ENCODE data around the gene CCL22. TPM values are rescaled to one million over a fixed set of nuclear protein-coding genes. Genes with fewer than 3 reads are reported as not detected.

The CCL22 gene
- total and polyA plus RNA-seq, 12 donors: 0.03 to 3.0 (median 0.25) TPM; not detected in 3

GRCh38 chr16:57376313-57376818 lies 17.8 kb downstream of the CCL22 start:
- Histone ChIP-seq H3K9me3 (replicated peaks in 1 of 3) (no peaks in the 10 kb centered on the region), H3K4me1 (replicated peaks in 1 of 2) (no peaks in the 10 kb centered on the region), H3K4me3 (no peak overlapping the region), H3K27ac (no peak overlapping the region), H3K36me3 (replicated peaks in 1 of 2) (no peaks in the 10 kb centered on the region), H3K27me3 (no peaks in the 10 kb centered on the region)
- no peak for DNase-seq
- TF ChIP-seq CTCF (IDR thresholded peaks at IDR 0.05) (no peak), POLR2A (IDR thresholded peaks at IDR 0.05) (no peak)
- 83 to 92% (median 88%) methylated on average over 3 of the region's 3 CpGs for WGBS, 4 donors
- intact Hi-C loops (cut with DNase I): no loop called here

GRCh38 chr16:57377080-57377841 lies 18.7 kb downstream of the CCL22 start:
- no peak overlapping the region for H3K4me3 ChIP-seq
- TF ChIP-seq CTCF (IDR thresholded peaks at IDR 0.05): no peak
- WGBS, 4 donors: 51 to 61% (median 57%) methylated on average over 5 of the region's 5 CpGs
- intact Hi-C loops (cut with DNase I): no loop called here
- no peaks in the 10 kb centered on the region for H3K36me3 ChIP-seq (replicated peaks in 1 of 2)
- H3K9me3 ChIP-seq (replicated peaks in 1 of 3): no peaks in the 10 kb centered on the region
- DNase-seq: no peak
- H3K27me3 ChIP-seq: no peaks in the 10 kb centered on the region
- H3K4me1 ChIP-seq (replicated peaks in 1 of 2): no peaks in the 10 kb centered on the region
- no peak overlapping the region for H3K27ac ChIP-seq

GRCh38 chr16:57379579-57379978 lies 21.0 kb downstream of the CCL22 start:
- Histone ChIP-seq H3K36me3 (replicated peaks in 1 of 2) (no peaks in the 10 kb centered on the region), H3K27me3 (no peaks in the 10 kb centered on the region), H3K27ac (no peak overlapping the region), H3K9me3 (replicated peaks in 1 of 3) (no peaks in the 10 kb centered on the region), H3K4me1 (replicated peaks in 1 of 2) (no peaks in the 10 kb centered on the region), H3K4me3 (no peak overlapping the region)
- DNase-seq: peak in 2 of 7 donors; percentile 24 to 25
- TF ChIP-seq POLR2A (IDR thresholded peaks at IDR 0.05) (no peak), CTCF (IDR thresholded peaks at IDR 0.05) (no peak)
- 67 to 75% (median 70%) methylated on average over 8 to 10 of the region's 10 CpGs for WGBS, 4 donors
- intact Hi-C loops (cut with DNase I): no loop called here

- 62 to 70% (median 65%) methylated on average over 8 of the region's 8 CpGs for WGBS, 4 donors
- Histone ChIP-seq H3K27ac (no peak overlapping the region), H3K27me3 (no peaks in the 10 kb centered on the region), H3K4me1 (replicated peaks in 1 of 2) (no peaks in the 10 kb centered on the region), H3K36me3 (replicated peaks in 1 of 2) (no peaks in the 10 kb centered on the region), H3K4me3 (no peak overlapping the region), H3K9me3 (replicated peaks in 1 of 3) (no peaks in the 10 kb centered on the region)
- peak in 6 of 7 donors; percentile 27 to 63 (median 40) for DNase-seq
- intact Hi-C loops (cut with DNase I): no loop called here
- TF ChIP-seq CTCF (IDR thresholded peaks at IDR 0.05): no peak
Measured at GRCh38 chr16:57380671-57381462, 22.3 kb downstream of the CCL22 start.

All from adrenal gland (tissue), 12 donors.